UCSD-AML1 (cell line): ENCODE results near the gene RPL4.

Experiments
- DNase-seq: peaks from one replicate; lab custom pipeline; 2025; ENCODE audit not compliant: unreplicated experiment; lab: John Stamatoyannopoulos, UW

Gene RPL4

DNA sequence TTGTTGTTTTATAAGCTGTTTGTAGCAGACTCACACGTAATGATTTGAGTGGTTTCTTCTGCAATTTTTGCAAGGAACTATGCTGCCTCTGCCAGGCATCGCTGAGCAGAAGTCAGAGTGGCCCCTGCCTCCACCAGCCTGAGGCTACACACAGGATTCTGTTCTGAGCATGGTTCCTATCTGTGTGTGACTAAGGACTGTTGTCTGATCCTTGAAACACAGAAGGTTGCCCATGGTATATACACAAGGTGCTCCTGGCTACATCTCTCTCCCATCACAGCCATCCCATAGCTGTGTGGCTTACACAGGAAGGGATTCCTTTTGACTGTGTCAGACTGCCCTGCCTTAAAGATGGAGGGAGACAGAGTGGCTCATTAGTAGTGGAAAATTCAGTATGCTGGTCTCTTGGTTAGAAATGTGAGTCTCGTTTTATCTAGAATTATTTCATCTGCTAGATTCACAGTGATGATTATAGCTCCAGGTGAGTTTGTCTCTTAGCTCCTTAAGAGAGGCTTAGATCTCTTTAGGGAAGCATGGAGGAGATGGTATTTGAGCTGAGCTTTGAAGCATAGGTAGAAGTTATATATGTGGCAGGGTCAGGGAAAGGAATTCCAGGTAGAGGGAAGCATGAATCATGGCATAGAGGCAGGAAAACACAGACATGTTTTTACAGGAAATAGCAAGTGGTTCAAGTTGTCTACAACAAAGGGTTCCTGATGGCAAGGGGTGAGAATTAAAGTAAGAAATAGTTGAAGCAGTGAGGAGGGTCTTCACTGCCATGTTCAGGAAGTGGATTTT lies 44.6 kb downstream of the RPL4 start:
- no peak for DNase-seq

GRCh38 chr15:66456211-66456610 lies 48.4 kb downstream of the RPL4 start:
- DNase-seq: no peak

- no peak for DNase-seq
Observed at GRCh38 chr15:66454143-66454542, 50.5 kb downstream of the RPL4 start.

DNA sequence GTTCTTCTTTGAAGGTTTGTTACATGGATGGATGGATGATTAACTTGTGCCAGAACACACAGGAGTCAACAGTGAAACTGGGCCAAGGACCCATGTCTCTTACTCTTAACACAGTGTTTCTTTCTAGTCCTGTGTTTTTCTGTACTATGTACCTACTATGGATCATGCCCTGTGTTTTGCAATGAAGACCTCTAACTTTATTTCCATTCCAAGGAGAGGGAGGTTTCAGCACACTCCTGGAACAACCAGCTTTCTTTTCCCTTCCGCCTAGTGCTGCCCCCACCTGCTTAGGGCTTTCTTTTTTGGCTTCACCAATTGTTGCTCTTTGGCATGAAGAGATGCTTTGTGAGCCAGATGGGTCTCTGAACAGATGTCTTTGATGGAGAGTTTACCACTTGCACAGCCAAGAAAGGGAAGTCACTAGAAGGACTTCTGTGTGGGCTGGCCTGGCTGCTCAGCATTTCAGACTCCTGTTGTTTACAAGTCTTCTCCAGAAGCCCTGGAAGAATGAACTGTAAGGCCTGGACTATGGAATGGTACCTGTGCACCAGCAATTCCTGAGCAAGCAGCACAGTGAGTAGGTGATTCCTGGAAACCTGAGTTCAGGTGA lies 51.6 kb downstream of the RPL4 start:
- no peak for DNase-seq

- no peak for DNase-seq
Observed at GRCh38 chr15:66452420-66452819, 52.2 kb downstream of the RPL4 start.
